Activated T-cell treated with anti-CD3 and anti-CD28 coated beads, Interleukin-2, amount 50 U/mL, for 72 hours (primary cell): ENCODE results near the gene PCYT1B. TPM values are rescaled to one million over a fixed set of nuclear protein-coding genes. Genes with fewer than 3 reads are reported as not detected.

Source experiments
- ATAC-seq, 2 donors: fragments of 150-1000 bp; cut with Tn5 transposase; replicated peaks in 1 of 2; 2 replicates each; pipeline ENCODE4 v1.10.0; 2021; ENCODE audit warnings: moderate library complexity in 2 of 2, mild to moderate bottlenecking in 1 of 2
- DNase-seq, 2 donors: peaks; one replicate each; pipeline ENCODE4 v3.0.0; 2021 to 2022; ENCODE audit warnings: mixed read lengths in 1 of 2
- H3K27ac Mint-ChIP-seq: one replicate; pipeline ENCODE4 v1.8.0; 2022; ENCODE audit warnings: mild to moderate bottlenecking, moderate library complexity, mixed read lengths
- H3K27me3 Mint-ChIP-seq: one replicate; pipeline ENCODE4 v1.8.0; 2022; ENCODE audit warnings: low read depth, mixed read lengths
- H3K36me3 Mint-ChIP-seq, 2 donors: one replicate each; pipeline ENCODE4 v1.8.0; 2022; ENCODE audit warnings: mixed read lengths in 2 of 2, mild to moderate bottlenecking in 1 of 2; ENCODE audit not compliant: insufficient read depth in 2 of 2
- H3K4me1 Mint-ChIP-seq: one replicate; pipeline ENCODE4 v1.8.0; 2022; ENCODE audit warnings: low read depth, mixed read lengths
- H3K4me3 Mint-ChIP-seq, 2 donors: one replicate each; pipeline ENCODE4 v1.8.0; 2022; ENCODE audit warnings: mild to moderate bottlenecking in 2 of 2, mixed read lengths in 2 of 2, moderate library complexity in 2 of 2
- H3K9me3 Mint-ChIP-seq, 2 donors: one replicate each; pipeline ENCODE4 v1.8.0; 2022; ENCODE audit warnings: mixed read lengths in 2 of 2
- total RNA-seq, 2 donors: library from RNA; stranded (reverse); gene quantifications; one replicate each; pipeline ENCODE4 v1.2.3, GENCODE V29; 2022

Gene PCYT1B
- total RNA-seq, 2 donors from 2014 or later, result 0.07 to 0.12 TPM

GRCh38 chrX:24550166-24550565, 97.0 kb downstream of the PCYT1B start:
- Mint-ChIP-seq H3K36me3 (no peaks in the 10 kb centered on the region), H3K4me1 (no peaks in the 10 kb centered on the region), H3K4me3 (no peak overlapping the region), H3K27me3 (peaks cover 11% of the 10 kb centered on the region), H3K27ac (no peak overlapping the region), H3K9me3 (no peaks in the 10 kb centered on the region)
- DNase-seq, result no peak
- no peak for ATAC-seq

DNA sequence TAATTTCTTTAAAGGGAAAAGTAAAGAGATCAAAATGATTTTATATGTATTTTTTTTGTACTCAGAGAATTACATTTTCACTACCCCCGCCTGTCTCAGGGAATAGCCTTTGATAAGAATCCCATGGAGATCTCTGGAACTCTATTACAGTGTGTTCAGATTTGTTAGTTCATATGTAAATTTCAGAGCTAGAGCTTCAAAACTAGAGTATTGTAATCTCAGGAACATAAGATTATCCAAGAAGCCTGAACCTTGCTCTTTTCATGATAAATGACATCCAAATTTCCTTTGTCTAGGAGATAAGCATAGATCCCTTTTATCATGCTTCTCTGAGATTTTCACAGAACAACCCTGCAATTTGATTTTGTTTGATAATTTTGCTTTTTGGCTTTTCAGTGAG, 99.2 kb downstream of the PCYT1B start:
- no peak overlapping the region for H3K27ac Mint-ChIP-seq
- H3K4me3 Mint-ChIP-seq, result no peak overlapping the region
- no peaks in the 10 kb centered on the region for H3K9me3 Mint-ChIP-seq
- no peaks in the 10 kb centered on the region for H3K4me1 Mint-ChIP-seq
- peaks cover 12% of the 10 kb centered on the region for H3K27me3 Mint-ChIP-seq
- ATAC-seq (no peak), DNase-seq (no peak)
- H3K36me3 Mint-ChIP-seq, result peaks cover 2 to 3% of the 10 kb centered on the region in 2 donors

DNA sequence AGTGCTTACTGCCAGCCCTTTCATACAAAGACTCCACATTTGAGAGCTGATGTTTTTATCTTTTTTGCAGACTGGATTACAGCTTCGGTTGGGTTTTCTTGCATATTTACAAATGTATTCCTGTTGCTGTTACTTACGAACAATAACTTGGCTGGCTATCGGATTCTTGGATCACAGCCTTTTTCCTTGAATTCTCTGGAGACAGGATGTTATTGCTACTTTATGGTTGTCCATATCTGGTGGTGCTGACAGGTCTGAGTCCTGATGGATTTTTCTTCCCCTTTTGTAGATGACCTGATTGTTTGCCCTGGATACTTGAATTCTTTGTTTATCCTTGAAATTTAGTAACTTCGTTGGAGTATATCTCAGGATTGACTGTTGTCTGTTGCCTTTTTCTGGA, 104.4 kb downstream of the PCYT1B start:
- H3K27me3 Mint-ChIP-seq, result peaks cover 7% of the 10 kb centered on the region
- ATAC-seq, result no peak
- no peaks in the 10 kb centered on the region for H3K4me1 Mint-ChIP-seq
- no peak for DNase-seq
- H3K27ac Mint-ChIP-seq, result no peak overlapping the region
- peaks cover 3% of the 10 kb centered on the region in 2 donors for H3K36me3 Mint-ChIP-seq
- no peak overlapping the region for H3K4me3 Mint-ChIP-seq
- no peaks in the 10 kb centered on the region for H3K9me3 Mint-ChIP-seq

DNA sequence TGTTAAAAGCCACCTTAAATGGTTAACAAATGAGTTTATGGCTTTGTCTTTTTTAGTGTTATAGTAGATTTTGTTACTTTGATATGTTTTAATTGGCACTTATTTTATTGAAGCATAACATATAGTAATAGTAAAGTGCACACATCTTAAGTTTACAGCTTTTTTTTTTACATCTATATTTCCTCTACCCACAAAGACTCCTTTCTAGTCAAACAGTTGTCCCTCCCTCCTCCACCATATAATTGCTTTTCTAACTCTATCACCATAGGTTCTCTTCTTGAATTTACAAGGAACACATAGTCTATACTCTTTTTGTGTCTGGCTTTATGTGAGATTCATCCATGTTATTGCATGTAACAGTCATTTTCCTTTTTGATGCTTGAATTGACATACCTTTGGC, 110.6 kb downstream of the PCYT1B start:
- Mint-ChIP-seq H3K9me3 (no peaks in the 10 kb centered on the region), H3K36me3 (peaks cover 3 to 8% of the 10 kb centered on the region in 2 donors), H3K27ac (no peak overlapping the region)

GRCh38 chrX:24528605-24529004, 118.5 kb downstream of the PCYT1B start:
- H3K27me3 Mint-ChIP-seq, result no peaks in the 10 kb centered on the region
- no peaks in the 10 kb centered on the region for H3K9me3 Mint-ChIP-seq
- peaks cover 0 to 2% of the 10 kb centered on the region in 2 donors for H3K36me3 Mint-ChIP-seq
- ATAC-seq (no peak), DNase-seq (no peak)
- no peak overlapping the region for H3K27ac Mint-ChIP-seq
- peaks cover 4% of the 10 kb centered on the region for H3K4me1 Mint-ChIP-seq
- H3K4me3 Mint-ChIP-seq, result no peak overlapping the region

More for the DNA sequence above, 110.6 kb downstream of the PCYT1B start:
- no peaks in the 10 kb centered on the region for H3K4me1 Mint-ChIP-seq
- no peaks in the 10 kb centered on the region for H3K27me3 Mint-ChIP-seq
- DNase-seq (no peak), ATAC-seq (no peak)
- no peak overlapping the region for H3K4me3 Mint-ChIP-seq

GRCh38 chrX:24526616-24527015, 120.5 kb downstream of the PCYT1B start:
- H3K27ac Mint-ChIP-seq, result no peak overlapping the region
- no peak for DNase-seq
- no peak for ATAC-seq
- H3K9me3 Mint-ChIP-seq, result no peaks in the 10 kb centered on the region
- H3K27me3 Mint-ChIP-seq, result no peaks in the 10 kb centered on the region
- H3K4me3 Mint-ChIP-seq, result no peak overlapping the region
- H3K4me1 Mint-ChIP-seq, result peaks cover 4% of the 10 kb centered on the region
- H3K36me3 Mint-ChIP-seq, result peaks cover 0 to 2% of the 10 kb centered on the region in 2 donors

DNA sequence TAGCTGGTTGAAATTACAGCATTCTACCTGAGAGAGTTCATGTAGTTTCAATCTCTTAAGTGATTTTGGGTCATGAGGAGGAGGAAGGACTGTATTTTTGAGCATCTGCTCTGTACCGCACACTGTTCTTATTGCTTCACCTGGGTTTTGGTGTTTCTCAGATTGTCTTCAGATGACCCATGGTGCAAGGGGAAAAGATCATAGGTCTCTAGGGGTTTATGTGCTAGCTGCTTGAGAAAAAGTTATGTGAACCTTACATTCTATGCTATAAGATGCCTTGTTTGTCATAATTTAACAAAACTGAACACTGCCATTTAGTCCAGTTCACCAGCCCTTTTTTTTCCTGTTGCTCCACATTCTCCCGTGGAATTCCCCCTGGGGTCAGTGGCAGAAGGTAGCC, 121.7 kb downstream of the PCYT1B start:
- H3K4me3 Mint-ChIP-seq, result no peak overlapping the region
- H3K27ac Mint-ChIP-seq, result peak overlapping the region; percentile 63
- DNase-seq (no peak), ATAC-seq (no peak)
- no peaks in the 10 kb centered on the region for H3K36me3 Mint-ChIP-seq
- H3K27me3 Mint-ChIP-seq, result no peaks in the 10 kb centered on the region
- H3K9me3 Mint-ChIP-seq, result no peaks in the 10 kb centered on the region
- peaks cover 4% of the 10 kb centered on the region for H3K4me1 Mint-ChIP-seq

GRCh38 chrX:24520472-24520871, 126.7 kb downstream of the PCYT1B start:
- no peak for DNase-seq
- Mint-ChIP-seq H3K27ac (no peak overlapping the region), H3K36me3 (peaks cover 0 to 2% of the 10 kb centered on the region in 2 donors), H3K4me1 (peaks cover under 1% of the 10 kb centered on the region), H3K4me3 (no peak overlapping the region), H3K9me3 (no peaks in the 10 kb centered on the region), H3K27me3 (no peaks in the 10 kb centered on the region)
- no peak for ATAC-seq

- Mint-ChIP-seq H3K4me1 (peaks cover 22% of the 10 kb centered on the region), H3K27me3 (peaks cover 8% of the 10 kb centered on the region), H3K36me3 (peaks cover 3 to 8% of the 10 kb centered on the region in 2 donors), H3K9me3 (no peaks in the 10 kb centered on the region), H3K4me3 (no peak overlapping the region), H3K27ac (peak overlapping the region; percentile 89)
- ATAC-seq, result no peak
- DNase-seq, result no peak
Measured at GRCh38 chrX:24515447-24515846, 131.7 kb downstream of the PCYT1B start.

DNA sequence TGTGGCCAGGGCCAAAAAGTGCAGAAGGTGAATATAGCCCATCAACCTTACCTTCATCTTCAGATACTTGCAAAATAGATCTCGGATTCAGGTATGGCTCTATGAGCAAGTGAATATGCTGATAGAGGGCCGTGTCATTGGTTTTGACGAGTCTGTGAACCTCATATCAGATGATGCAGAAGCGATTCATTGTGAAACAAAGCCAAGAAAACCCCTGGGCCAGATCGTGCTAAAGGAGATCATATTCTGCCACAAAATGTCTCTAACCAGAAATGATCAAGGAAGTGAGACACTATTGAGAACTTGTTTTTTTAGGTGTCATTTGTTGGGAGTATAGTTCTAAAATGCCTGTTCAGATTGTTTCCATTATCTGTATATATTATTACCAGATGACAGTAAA, 133.7 kb downstream of the PCYT1B start:
- DNase-seq (peak; percentile 63 to 66), ATAC-seq (peak; percentile 99)
- Mint-ChIP-seq H3K4me1 (peaks cover 32% of the 10 kb centered on the region), H3K27ac (peak overlapping the region; percentile 76), H3K9me3 (no peaks in the 10 kb centered on the region), H3K4me3 (peak overlapping the region; percentile 16 to 67), H3K36me3 (peaks cover 3 to 14% of the 10 kb centered on the region in 2 donors), H3K27me3 (peaks cover 8% of the 10 kb centered on the region)

DNA sequence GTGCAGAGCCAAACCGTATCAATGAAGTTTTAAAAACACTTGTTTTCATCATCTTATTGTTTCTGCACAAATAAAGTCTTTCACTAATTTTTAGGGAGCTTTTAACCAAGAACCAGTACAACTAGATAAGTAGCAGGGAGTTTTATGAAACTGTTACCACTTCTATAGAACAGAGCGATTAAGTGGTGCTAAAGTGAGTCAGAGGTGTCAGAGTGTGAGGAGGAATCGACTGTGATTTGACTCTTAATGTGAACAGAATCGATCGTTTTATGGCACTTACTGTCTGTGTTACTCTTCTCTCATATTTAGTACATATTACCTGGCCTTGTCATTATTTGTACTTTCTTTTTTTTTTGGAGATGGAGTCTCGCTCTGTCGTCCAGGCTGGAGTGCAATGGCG, 138.8 kb downstream of the PCYT1B start:
- Mint-ChIP-seq H3K4me3 (peak overlapping the region in 1 of 2 donors; percentile 32), H3K27ac (no peak overlapping the region), H3K4me1 (peaks cover 42% of the 10 kb centered on the region), H3K27me3 (peaks cover 8% of the 10 kb centered on the region), H3K36me3 (peaks cover 10 to 19% of the 10 kb centered on the region in 2 donors), H3K9me3 (no peaks in the 10 kb centered on the region)
- no peak for DNase-seq
- ATAC-seq, result peak; percentile 30 to 44

Other genes with a start within 250 kb of the PCYT1B start
- 10 to 100 TPM; 26.0 to 31.7 TPM for gene PDK3, start 182.1 kb downstream of the PCYT1B start, total RNA-seq
- 10 to 100 TPM; 26.7 to 29.9 TPM for gene POLA1, start 46.6 kb upstream of the PCYT1B start, total RNA-seq